Mammary epithelial cell (primary cell): ENCODE results near the gene ZNF444.

Experiments used
- EZH2 ChIP-seq: IDR thresholded peaks from 2 replicates; pipeline ENCODE4 v1.6.1; 2012; ENCODE audit warnings: low read length, inconsistent platforms, borderline replicate concordance
- TF ChIP-seq, protein P1 (sequence below), 2 donors: IDR thresholded peaks in 1 of 2; conservative IDR thresholded peaks in 1 of 2; 2 replicates each; pipeline ENCODE4 v1.5.1; 2011 to 2012; ENCODE audit warnings: inconsistent platforms in 2 of 2, low read length in 2 of 2, mild to moderate bottlenecking in 2 of 2, control low read depth in 1 of 2, low read depth in 1 of 2; ENCODE audit not compliant: insufficient read depth in 1 of 2; ENCODE audit errors: extremely low read depth in 1 of 2

DNA sequence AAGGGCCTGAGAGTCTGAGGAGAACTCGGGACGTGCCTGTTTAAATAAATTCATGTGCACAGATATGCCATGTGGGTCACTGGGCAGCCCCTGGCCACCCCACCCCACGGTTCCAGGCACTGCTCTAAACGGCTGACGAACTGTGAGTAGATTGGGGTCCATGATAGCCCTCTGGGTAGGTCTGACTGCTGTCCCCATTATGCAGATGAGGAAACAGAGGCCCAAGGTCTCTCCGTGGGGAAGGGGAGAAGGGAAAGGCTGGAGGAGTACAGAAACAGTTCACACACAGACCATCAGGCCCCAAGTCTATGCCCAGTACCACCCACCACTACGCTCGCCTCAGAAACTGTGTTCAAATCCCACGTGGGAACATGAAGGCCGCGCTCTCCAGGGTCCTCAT is 34.1 kb upstream of the ZNF444 start:
- TF ChIP-seq, protein P1, sequence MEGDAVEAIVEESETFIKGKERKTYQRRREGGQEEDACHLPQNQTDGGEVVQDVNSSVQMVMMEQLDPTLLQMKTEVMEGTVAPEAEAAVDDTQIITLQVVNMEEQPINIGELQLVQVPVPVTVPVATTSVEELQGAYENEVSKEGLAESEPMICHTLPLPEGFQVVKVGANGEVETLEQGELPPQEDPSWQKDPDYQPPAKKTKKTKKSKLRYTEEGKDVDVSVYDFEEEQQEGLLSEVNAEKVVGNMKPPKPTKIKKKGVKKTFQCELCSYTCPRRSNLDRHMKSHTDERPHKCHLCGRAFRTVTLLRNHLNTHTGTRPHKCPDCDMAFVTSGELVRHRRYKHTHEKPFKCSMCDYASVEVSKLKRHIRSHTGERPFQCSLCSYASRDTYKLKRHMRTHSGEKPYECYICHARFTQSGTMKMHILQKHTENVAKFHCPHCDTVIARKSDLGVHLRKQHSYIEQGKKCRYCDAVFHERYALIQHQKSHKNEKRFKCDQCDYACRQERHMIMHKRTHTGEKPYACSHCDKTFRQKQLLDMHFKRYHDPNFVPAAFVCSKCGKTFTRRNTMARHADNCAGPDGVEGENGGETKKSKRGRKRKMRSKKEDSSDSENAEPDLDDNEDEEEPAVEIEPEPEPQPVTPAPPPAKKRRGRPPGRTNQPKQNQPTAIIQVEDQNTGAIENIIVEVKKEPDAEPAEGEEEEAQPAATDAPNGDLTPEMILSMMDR (conservative IDR thresholded peaks at IDR 0.05 in 1 of 2, IDR thresholded peaks at IDR 0.05 in 1 of 2; ENCODE audit: extremely low read depth in 1 of 2, insufficient read depth in 1 of 2, low read depth in 1 of 2, low read length in 2 of 2): no peak
- no peak for TF ChIP-seq EZH2
